CMK (cell line): Measurements from ENCODE around the gene CREB5.
"Not testable (repeated sequence)": the region's sequence is repeated elsewhere in the genome, so short reads cannot be mapped to it uniquely, and the experiment has no call there.

ENCODE experiments used
- DNase-seq: peaks from one replicate; pipeline ENCODE4 v3.0.0-alpha.2; 2010; ENCODE audit warnings: low read depth

CREB5 gene

GRCh38 chr7:28813243-28813962 lies 401.1 kb downstream of the CREB5 start:
- DNase-seq = no peak

- no peak for DNase-seq
Observed at GRCh38 chr7:28815369-28815927, 403.1 kb downstream of the CREB5 start.

GRCh38 chr7:28815928-28816373 lies 403.6 kb downstream of the CREB5 start:
- DNase-seq = no peak

GRCh38 chr7:28818996-28819395 lies 406.7 kb downstream of the CREB5 start:
- DNase-seq = no peak

- no peak for DNase-seq
Observed at GRCh38 chr7:28823582-28823981, 411.3 kb downstream of the CREB5 start.

GRCh38 chr7:28825817-28826448 lies 413.6 kb downstream of the CREB5 start:
- not testable (repeated sequence) for DNase-seq

- no peak for DNase-seq
Observed at GRCh38 chr7:28830846-28831245, 418.5 kb downstream of the CREB5 start.

GRCh38 chr7:28832669-28833068 lies 420.4 kb downstream of the CREB5 start:
- no peak for DNase-seq

- DNase-seq = no peak
Observed at GRCh38 chr7:28835800-28836199, 423.5 kb downstream of the CREB5 start.

GRCh38 chr7:28836716-28837115 lies 424.4 kb downstream of the CREB5 start:
- no peak for DNase-seq

- no peak for DNase-seq
Observed at GRCh38 chr7:28837216-28837615, 424.9 kb downstream of the CREB5 start.

GRCh38 chr7:28840592-28840995 lies 428.3 kb downstream of the CREB5 start:
- DNase-seq = no peak

GRCh38 chr7:28841766-28842165 lies 429.4 kb downstream of the CREB5 start:
- DNase-seq = no peak

GRCh38 chr7:28842769-28843295 lies 430.5 kb downstream of the CREB5 start:
- no peak for DNase-seq

- DNase-seq = no peak
Observed at GRCh38 chr7:28845106-28845505, 432.8 kb downstream of the CREB5 start.

- DNase-seq = no peak
Observed at GRCh38 chr7:28847176-28847575, 434.9 kb downstream of the CREB5 start.

GRCh38 chr7:28847681-28848080 lies 435.4 kb downstream of the CREB5 start:
- DNase-seq = no peak

GRCh38 chr7:28848906-28849305 lies 436.6 kb downstream of the CREB5 start:
- no peak for DNase-seq

GRCh38 chr7:28850699-28851098 lies 438.4 kb downstream of the CREB5 start:
- DNase-seq = no peak

GRCh38 chr7:28853150-28853549 lies 440.8 kb downstream of the CREB5 start:
- DNase-seq = no peak

GRCh38 chr7:28853834-28854749 lies 441.8 kb downstream of the CREB5 start:
- DNase-seq = peak; percentile 12

GRCh38 chr7:28854750-28855074 lies 442.4 kb downstream of the CREB5 start:
- no peak for DNase-seq
